Measurements from ENCODE around the gene NPIPA3. TPM values are rescaled to one million over a fixed set of nuclear protein-coding genes. Genes with fewer than 3 reads are reported as not detected.
"Not testable (repeated sequence)": the region's sequence is repeated elsewhere in the genome, so short reads cannot be mapped to it uniquely, and the experiment has no call there.

NPIPA3 gene
- total and polyA plus RNA-seq, 2 of the 8 experiments (the other 6 are each of a cell fraction or from before 2014, with no cell fraction given): 0.88 to 10.5 TPM

DNA sequence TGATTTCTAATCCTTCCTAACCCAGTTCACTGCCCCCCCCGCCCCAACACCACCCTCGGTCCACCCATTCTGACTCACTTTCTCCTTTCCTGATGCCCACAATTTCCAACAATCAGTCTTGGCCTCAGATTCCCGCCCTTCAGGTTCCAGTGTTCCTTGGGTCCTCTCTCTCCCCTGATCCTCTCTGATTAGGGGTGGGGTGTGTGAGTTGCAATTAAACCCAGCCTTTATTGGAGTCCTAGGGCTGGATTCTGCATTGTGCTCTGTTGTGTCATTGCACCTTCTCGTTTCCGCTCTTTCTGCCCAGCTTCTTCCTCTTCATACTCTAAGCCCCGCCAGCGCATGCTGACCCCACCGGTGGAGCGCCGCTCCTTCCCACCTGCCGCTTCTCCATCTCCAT is 38.6 kb downstream of the NPIPA3 start:
- H3K23me2 ChIP-seq (ENCODE audit: low read depth, low read length); H4K91ac ChIP-seq (replicated peaks; ENCODE audit: insufficient read length, low read length); H3K9me3 ChIP-seq (ENCODE audit: insufficient read depth in 2 of 2, low read depth in 1 of 2, low read length in 1 of 2); H4K20me1 ChIP-seq (replicated peaks in 1 of 2; ENCODE audit: control insufficient read depth in 1 of 2, insufficient read depth in 2 of 2, low read length in 2 of 2); H2AFZ ChIP-seq (ENCODE audit: low read length); H3K79me2 ChIP-seq (ENCODE audit: control insufficient read depth in 1 of 2, insufficient read depth in 2 of 2, low read length in 2 of 2); H4K5ac ChIP-seq (ENCODE audit: insufficient read length, low read depth, low read length); H2BK12ac ChIP-seq (ENCODE audit: low read depth, low read length); H3K79me1 ChIP-seq (ENCODE audit: low read depth, low read length); H3K27ac ChIP-seq (ENCODE audit: low read depth, low read length); POLR2A ChIA-PET (ENCODE audit: partially characterized antibody); H3K56ac ChIP-seq (replicated peaks; ENCODE audit: insufficient read length, low read depth, low read length); H3K4me2 ChIP-seq (ENCODE audit: insufficient read depth in 1 of 2, low read depth in 2 of 2, low read length in 2 of 2); H2BK120ac ChIP-seq (replicated peaks; ENCODE audit: low read depth, low read length); H2AK5ac ChIP-seq (ENCODE audit: low read depth, low read length); H2BK20ac ChIP-seq (ENCODE audit: low read length); H4K8ac ChIP-seq (ENCODE audit: extremely low read depth, insufficient read depth, low read length); H3K36me3 ChIP-seq (ENCODE audit: control insufficient read depth in 2 of 4, insufficient read depth in 4 of 4, low read length in 3 of 4); H3K4ac ChIP-seq (replicated peaks; ENCODE audit: insufficient read length, low read depth, low read length); DNase-seq (ENCODE audit: low read depth in 1 of 2, low spot score in 2 of 2); H3K9ac ChIP-seq (replicated peaks in 1 of 4; ENCODE audit: extremely low read depth in 1 of 4, low read depth in 3 of 4, low read length in 3 of 4); H3K4me1 ChIP-seq (replicated peaks in 1 of 4; ENCODE audit: control insufficient read depth in 3 of 4, insufficient read depth in 4 of 4, low read length in 3 of 4); H2BK5ac ChIP-seq (ENCODE audit: low read depth, low read length); H3K4me3 ChIP-seq (ENCODE audit: extremely low read depth in 1 of 4, insufficient read depth in 2 of 4, low read depth in 3 of 4, low read length in 4 of 4); CTCF ChIA-PET (ENCODE audit: partially characterized antibody); H2BK15ac ChIP-seq (ENCODE audit: low read length); H3K23ac ChIP-seq (ENCODE audit: insufficient read length); FAIRE-seq; H3K14ac ChIP-seq (ENCODE audit: insufficient read length); H3K27me3 ChIP-seq (replicated peaks in 1 of 4; ENCODE audit: control insufficient read depth in 3 of 4, extremely low read depth in 1 of 4, insufficient read depth in 3 of 4, low read length in 3 of 4); H3K18ac ChIP-seq (ENCODE audit: extremely low read depth, low read length): not testable (repeated sequence)
- no CpG with 5 or more reads among the region's 11 CpGs for WGBS, 2 experiments (ENCODE audit: extremely low coverage in 1 of 2, insufficient coverage in 1 of 2, insufficient read length in 1 of 2, insufficient replicate concordance in 2 of 2, low coverage in 1 of 2, low lambda C conversion rate in 2 of 2, missing lambda C conversion rate in 1 of 2)

DNA sequence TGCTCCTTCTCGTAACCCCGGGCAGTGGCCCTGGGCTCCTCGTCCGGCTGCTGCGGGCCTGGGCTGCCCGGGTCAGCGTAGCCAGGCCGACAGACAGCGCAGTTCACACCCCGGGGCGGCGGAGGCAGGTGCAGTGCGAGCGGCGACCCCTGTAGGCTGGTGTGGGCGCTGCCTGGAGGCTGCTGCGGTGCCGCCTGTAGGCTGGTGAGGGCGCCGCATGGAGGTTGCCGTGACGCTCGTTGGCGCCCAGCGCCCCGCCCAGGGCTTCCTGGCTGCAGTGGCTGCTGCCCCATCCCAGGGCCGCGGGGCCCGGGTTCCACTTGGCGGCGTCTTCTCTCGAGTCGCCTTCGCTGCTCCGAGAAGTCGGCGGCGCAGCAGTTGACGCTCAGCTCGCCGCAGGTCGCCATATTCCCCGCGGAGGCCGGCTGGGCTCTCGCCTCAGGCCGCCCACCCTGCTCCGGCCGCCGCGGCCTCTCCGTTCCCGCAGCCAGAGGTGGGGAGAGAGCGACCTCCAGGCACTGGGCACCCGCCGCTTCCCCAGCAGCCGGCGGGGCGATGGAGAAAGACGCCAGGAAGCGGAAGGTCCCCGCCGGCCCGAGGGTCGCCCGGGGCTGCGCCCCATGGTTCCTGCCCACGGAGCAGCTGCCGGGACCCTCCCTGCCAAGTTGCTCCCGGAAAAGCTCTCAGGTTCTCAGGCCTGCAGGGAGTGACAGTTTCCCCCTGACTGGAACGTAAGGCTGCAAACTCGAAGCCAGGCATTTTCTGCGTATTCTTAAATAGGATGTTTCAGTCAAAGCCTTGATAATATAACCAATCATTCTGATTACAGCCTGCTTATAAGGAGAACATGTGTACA is 39.3 kb downstream of the NPIPA3 start, which contains the start of gene NPIPA2:
NPIPA2 (plus strand) TSS at position 261 of the 856 bp plus-strand sequence. CDS start 5,533 bp downstream, outside the sequence.
- H3K18ac ChIP-seq (ENCODE audit: extremely low read depth, low read length); H2BK5ac ChIP-seq (ENCODE audit: low read depth, low read length); H2AK5ac ChIP-seq (ENCODE audit: low read depth, low read length); H3K56ac ChIP-seq (replicated peaks; ENCODE audit: insufficient read length, low read depth, low read length); H2BK15ac ChIP-seq (ENCODE audit: low read length); H3K79me1 ChIP-seq (ENCODE audit: low read depth, low read length); H3K14ac ChIP-seq (ENCODE audit: insufficient read length); H4K20me1 ChIP-seq (replicated peaks in 1 of 2; ENCODE audit: control insufficient read depth in 1 of 2, insufficient read depth in 2 of 2, low read length in 2 of 2); FAIRE-seq; H3K79me2 ChIP-seq (ENCODE audit: control insufficient read depth in 1 of 2, insufficient read depth in 2 of 2, low read length in 2 of 2); H4K8ac ChIP-seq (ENCODE audit: extremely low read depth, insufficient read depth, low read length); H2BK12ac ChIP-seq (ENCODE audit: low read depth, low read length); H3K23me2 ChIP-seq (ENCODE audit: low read depth, low read length); H3K27ac ChIP-seq (ENCODE audit: low read depth, low read length); DNase-seq (ENCODE audit: low read depth in 1 of 2, low spot score in 2 of 2); H3K4me1 ChIP-seq (replicated peaks in 1 of 4; ENCODE audit: control insufficient read depth in 3 of 4, insufficient read depth in 4 of 4, low read length in 3 of 4); CTCF ChIA-PET (ENCODE audit: partially characterized antibody); H3K4me3 ChIP-seq (ENCODE audit: extremely low read depth in 1 of 4, insufficient read depth in 2 of 4, low read depth in 3 of 4, low read length in 4 of 4); H2BK20ac ChIP-seq (ENCODE audit: low read length); H3K23ac ChIP-seq (ENCODE audit: insufficient read length); H3K4ac ChIP-seq (replicated peaks; ENCODE audit: insufficient read length, low read depth, low read length); H4K5ac ChIP-seq (ENCODE audit: insufficient read length, low read depth, low read length); H3K4me2 ChIP-seq (ENCODE audit: insufficient read depth in 1 of 2, low read depth in 2 of 2, low read length in 2 of 2); H2BK120ac ChIP-seq (replicated peaks; ENCODE audit: low read depth, low read length); H3K9ac ChIP-seq (replicated peaks in 1 of 4; ENCODE audit: extremely low read depth in 1 of 4, low read depth in 3 of 4, low read length in 3 of 4); H2AFZ ChIP-seq (ENCODE audit: low read length); H3K36me3 ChIP-seq (ENCODE audit: control insufficient read depth in 2 of 4, insufficient read depth in 4 of 4, low read length in 3 of 4); H3K9me3 ChIP-seq (ENCODE audit: insufficient read depth in 2 of 2, low read depth in 1 of 2, low read length in 1 of 2); H3K27me3 ChIP-seq (replicated peaks in 1 of 4; ENCODE audit: control insufficient read depth in 3 of 4, extremely low read depth in 1 of 4, insufficient read depth in 3 of 4, low read length in 3 of 4); H4K91ac ChIP-seq (replicated peaks; ENCODE audit: insufficient read length, low read length); POLR2A ChIA-PET (ENCODE audit: partially characterized antibody): not testable (repeated sequence)
- WGBS, 2 experiments (ENCODE audit: extremely low coverage in 1 of 2, insufficient coverage in 1 of 2, insufficient read length in 1 of 2, insufficient replicate concordance in 2 of 2, low coverage in 1 of 2, low lambda C conversion rate in 2 of 2, missing lambda C conversion rate in 1 of 2): no CpG with 5 or more reads among the region's 73 CpGs

Data from H1 (cell line).